Measurements from ENCODE around the gene FABP7.

Gene FABP7

GRCh38 chr6:122752459-122752858, 27.1 kb upstream of the FABP7 start:
- no peak for ATAC-seq
- TF ChIP-seq OSR1 (CRISPR knock-in tag; IDR thresholded peaks at IDR 0.05) = no peak
- TF ChIP-seq PPARA (CRISPR knock-in tag; IDR thresholded peaks at IDR 0.05; ENCODE audit: borderline replicate concordance) = no peak
- no peak for TF ChIP-seq ZNF70 (CRISPR knock-in tag; IDR thresholded peaks at IDR 0.05)
- no peak for TF ChIP-seq TCF4 (CRISPR knock-in tag; IDR thresholded peaks at IDR 0.05; ENCODE audit: borderline replicate concordance)
- TF ChIP-seq TOX (CRISPR knock-in tag; IDR thresholded peaks at IDR 0.05; ENCODE audit: borderline replicate concordance) = no peak
- TF ChIP-seq ZFP3 (CRISPR knock-in tag; IDR thresholded peaks at IDR 0.05) = no peak
- TF ChIP-seq PATZ1 (CRISPR knock-in tag; IDR thresholded peaks at IDR 0.05; ENCODE audit: borderline replicate concordance) = no peak
- TF ChIP-seq ZC3H10 (CRISPR knock-in tag; IDR thresholded peaks at IDR 0.05) = no peak
- no peak for TF ChIP-seq ESRRG (CRISPR knock-in tag; IDR thresholded peaks at IDR 0.05)
- TF ChIP-seq, protein P1, sequence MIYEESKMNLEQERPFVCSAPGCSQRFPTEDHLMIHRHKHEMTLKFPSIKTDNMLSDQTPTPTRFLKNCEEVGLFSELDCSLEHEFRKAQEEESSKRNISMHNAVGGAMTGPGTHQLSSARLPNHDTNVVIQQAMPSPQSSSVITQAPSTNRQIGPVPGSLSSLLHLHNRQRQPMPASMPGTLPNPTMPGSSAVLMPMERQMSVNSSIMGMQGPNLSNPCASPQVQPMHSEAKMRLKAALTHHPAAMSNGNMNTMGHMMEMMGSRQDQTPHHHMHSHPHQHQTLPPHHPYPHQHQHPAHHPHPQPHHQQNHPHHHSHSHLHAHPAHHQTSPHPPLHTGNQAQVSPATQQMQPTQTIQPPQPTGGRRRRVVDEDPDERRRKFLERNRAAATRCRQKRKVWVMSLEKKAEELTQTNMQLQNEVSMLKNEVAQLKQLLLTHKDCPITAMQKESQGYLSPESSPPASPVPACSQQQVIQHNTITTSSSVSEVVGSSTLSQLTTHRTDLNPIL (CRISPR knock-in tag; IDR thresholded peaks at IDR 0.05; ENCODE audit: low read depth) = no peak
- no peak for TF ChIP-seq CSDC2 (CRISPR knock-in tag; IDR thresholded peaks at IDR 0.05)
- no peak for TF ChIP-seq BACH2 (CRISPR knock-in tag; IDR thresholded peaks at IDR 0.05; ENCODE audit: borderline replicate concordance)
- TF ChIP-seq, protein P2, sequence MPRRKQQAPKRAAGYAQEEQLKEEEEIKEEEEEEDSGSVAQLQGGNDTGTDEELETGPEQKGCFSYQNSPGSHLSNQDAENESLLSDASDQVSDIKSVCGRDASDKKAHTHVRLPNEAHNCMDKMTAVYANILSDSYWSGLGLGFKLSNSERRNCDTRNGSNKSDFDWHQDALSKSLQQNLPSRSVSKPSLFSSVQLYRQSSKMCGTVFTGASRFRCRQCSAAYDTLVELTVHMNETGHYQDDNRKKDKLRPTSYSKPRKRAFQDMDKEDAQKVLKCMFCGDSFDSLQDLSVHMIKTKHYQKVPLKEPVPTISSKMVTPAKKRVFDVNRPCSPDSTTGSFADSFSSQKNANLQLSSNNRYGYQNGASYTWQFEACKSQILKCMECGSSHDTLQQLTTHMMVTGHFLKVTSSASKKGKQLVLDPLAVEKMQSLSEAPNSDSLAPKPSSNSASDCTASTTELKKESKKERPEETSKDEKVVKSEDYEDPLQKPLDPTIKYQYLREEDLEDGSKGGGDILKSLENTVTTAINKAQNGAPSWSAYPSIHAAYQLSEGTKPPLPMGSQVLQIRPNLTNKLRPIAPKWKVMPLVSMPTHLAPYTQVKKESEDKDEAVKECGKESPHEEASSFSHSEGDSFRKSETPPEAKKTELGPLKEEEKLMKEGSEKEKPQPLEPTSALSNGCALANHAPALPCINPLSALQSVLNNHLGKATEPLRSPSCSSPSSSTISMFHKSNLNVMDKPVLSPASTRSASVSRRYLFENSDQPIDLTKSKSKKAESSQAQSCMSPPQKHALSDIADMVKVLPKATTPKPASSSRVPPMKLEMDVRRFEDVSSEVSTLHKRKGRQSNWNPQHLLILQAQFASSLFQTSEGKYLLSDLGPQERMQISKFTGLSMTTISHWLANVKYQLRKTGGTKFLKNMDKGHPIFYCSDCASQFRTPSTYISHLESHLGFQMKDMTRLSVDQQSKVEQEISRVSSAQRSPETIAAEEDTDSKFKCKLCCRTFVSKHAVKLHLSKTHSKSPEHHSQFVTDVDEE (CRISPR knock-in tag; IDR thresholded peaks at IDR 0.05) = no peak
- TF ChIP-seq SNAI2 (CRISPR knock-in tag; IDR thresholded peaks at IDR 0.05) = no peak
- no peak for TF ChIP-seq CSRNP3 (CRISPR knock-in tag; IDR thresholded peaks at IDR 0.05)
- TF ChIP-seq ZNF565 (CRISPR knock-in tag; conservative IDR thresholded peaks at IDR 0.05; ENCODE audit: low read depth) = no peak
- TF ChIP-seq RARB (CRISPR knock-in tag; IDR thresholded peaks at IDR 0.05) = no peak
- TF ChIP-seq ZNF8 (CRISPR knock-in tag; IDR thresholded peaks at IDR 0.05) = no peak

- TF ChIP-seq, protein P1 (CRISPR knock-in tag; IDR thresholded peaks at IDR 0.05; ENCODE audit: low read depth) = no peak
- TF ChIP-seq ISL1 (CRISPR knock-in tag; IDR thresholded peaks at IDR 0.05) = no peak
- TF ChIP-seq ZNF565 (CRISPR knock-in tag; conservative IDR thresholded peaks at IDR 0.05; ENCODE audit: low read depth) = no peak
- TF ChIP-seq OSR1 (CRISPR knock-in tag; IDR thresholded peaks at IDR 0.05) = no peak
- TF ChIP-seq ZNF70 (CRISPR knock-in tag; IDR thresholded peaks at IDR 0.05) = no peak
- TF ChIP-seq CSDC2 (CRISPR knock-in tag; IDR thresholded peaks at IDR 0.05) = no peak
Measured at GRCh38 chr6:122753000-122753687, 26.4 kb upstream of the FABP7 start.

GRCh38 chr6:122753688-122754056, 25.8 kb upstream of the FABP7 start:
- ATAC-seq = peak; percentile 77
- TF ChIP-seq PATZ1 (CRISPR knock-in tag; IDR thresholded peaks at IDR 0.05; ENCODE audit: borderline replicate concordance) = no peak
- TF ChIP-seq, protein P1 (CRISPR knock-in tag; IDR thresholded peaks at IDR 0.05; ENCODE audit: low read depth) = no peak
- no peak for TF ChIP-seq BACH2 (CRISPR knock-in tag; IDR thresholded peaks at IDR 0.05; ENCODE audit: borderline replicate concordance)
- TF ChIP-seq, protein P2 (CRISPR knock-in tag; IDR thresholded peaks at IDR 0.05) = no peak
- no peak for TF ChIP-seq ZNF70 (CRISPR knock-in tag; IDR thresholded peaks at IDR 0.05)

More at GRCh38 chr6:122753000-122753687, 26.4 kb upstream of the FABP7 start:
- ATAC-seq = peak; percentile 49
